BLaER1 treated with 17β-estradiol and CSF1 and Interleukin-3, amounts not matched to agents 10 nM and 100 nM (cell line): Measurements from ENCODE around the gene TRDN.

Experiments
- H3K27ac ChIP-seq, 11 experiments: shearing (Covaris generic); formaldehyde crosslinking; 2 replicates each; pipeline ENCODE4 v1.8.1; 2022
- H3K27me3 ChIP-seq, 11 experiments: shearing (Covaris generic); formaldehyde crosslinking; 2 replicates each; pipeline ENCODE4 v1.8.1; 2022
- H3K36me3 ChIP-seq, 11 experiments: shearing (Covaris generic); formaldehyde crosslinking; 2 replicates each; pipeline ENCODE4 v1.8.1; 2022
- H3K4me1 ChIP-seq, 10 experiments: shearing (Covaris generic); formaldehyde crosslinking; 2 replicates each; pipeline ENCODE4 v1.8.1; 2022
- H3K4me2 ChIP-seq, 11 experiments: shearing (Covaris generic); formaldehyde crosslinking; 2 replicates each; pipeline ENCODE4 v1.8.1; 2022
- H3K4me3 ChIP-seq, 10 experiments: shearing (Covaris generic); formaldehyde crosslinking; 2 replicates each; pipeline ENCODE4 v1.8.1; 2022
- H3K9ac ChIP-seq, 11 experiments: shearing (Covaris generic); formaldehyde crosslinking; 2 replicates each; pipeline ENCODE4 v1.8.1; 2022
- H3K9me3 ChIP-seq, 11 experiments: shearing (Covaris generic); formaldehyde crosslinking; replicated peaks in 1 of 11; 2 replicates each; pipeline ENCODE4 v1.8.1; 2022
- H4K20me1 ChIP-seq, 11 experiments: shearing (Covaris generic); formaldehyde crosslinking; 2 replicates each; pipeline ENCODE4 v1.8.1; 2022
- Cebpa-rat ChIP-seq, 11 experiments: shearing (Covaris generic); IDR thresholded peaks; 2 replicates each; pipeline ENCODE4 v1.8.1; 2022

TRDN gene

GRCh38 chr6:123168892-123169773 is 467.6 kb downstream of the TRDN start:
- H3K9ac ChIP-seq: no peak overlapping the region
- no peaks in the 10 kb centered on the region for H3K36me3 ChIP-seq
- no peak overlapping the region for H3K4me3 ChIP-seq
- no peaks in the 10 kb centered on the region for H3K9me3 ChIP-seq
- TF ChIP-seq Cebpa-rat (IDR thresholded peaks at IDR 0.05): no peak
- no peaks in the 10 kb centered on the region for H3K4me1 ChIP-seq
- no peak overlapping the region for H3K4me2 ChIP-seq
- H3K27ac ChIP-seq: no peak overlapping the region
- no peaks in the 10 kb centered on the region for H4K20me1 ChIP-seq
- no peaks in the 10 kb centered on the region for H3K27me3 ChIP-seq

GRCh38 chr6:123168466-123168865 is 468.3 kb downstream of the TRDN start:
- no peak overlapping the region for H3K4me3 ChIP-seq
- H3K27me3 ChIP-seq: no peaks in the 10 kb centered on the region
- H3K4me2 ChIP-seq: no peak overlapping the region
- no peaks in the 10 kb centered on the region for H3K36me3 ChIP-seq
- no peaks in the 10 kb centered on the region for H3K9me3 ChIP-seq
- no peaks in the 10 kb centered on the region for H3K4me1 ChIP-seq
- no peak overlapping the region for H3K9ac ChIP-seq
- H3K27ac ChIP-seq: no peak overlapping the region
- H4K20me1 ChIP-seq: no peaks in the 10 kb centered on the region
- no peak for TF ChIP-seq Cebpa-rat (IDR thresholded peaks at IDR 0.05)
